GM18870 (cell line): ENCODE data around the gene ATP10A.
A peak's percentile ranks its signal among the peaks of the same experiment; 100 is the strongest.

ENCODE experiments used
- ATAC-seq: cut with Tn5 transposase; IDR thresholded peaks from one replicate; pipeline ENCODE4 v1.9.1; 2021; ENCODE audit warnings: moderate library complexity; ENCODE audit not compliant: unreplicated experiment

The ATP10A gene

DNA sequence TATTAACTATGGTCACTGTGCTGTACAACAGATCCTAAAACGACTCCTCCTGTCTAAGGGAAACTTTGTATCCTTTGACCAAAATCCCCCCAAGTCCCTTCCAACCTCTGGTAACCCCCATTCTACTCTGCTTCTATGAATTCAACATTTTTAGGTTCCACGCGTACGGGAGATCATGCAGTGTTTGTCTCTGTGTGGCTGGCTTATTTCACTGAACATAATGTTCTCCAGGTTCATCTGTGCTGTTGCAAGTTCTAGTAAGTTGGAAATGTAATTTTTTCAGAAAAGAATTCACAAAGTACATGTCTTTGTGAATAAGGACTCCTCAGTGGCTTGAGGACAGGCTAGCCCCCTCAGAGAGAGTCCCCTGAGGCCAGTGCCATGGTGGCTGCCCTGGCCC lies 66.1 kb downstream of the ATP10A start:
- no peak for ATAC-seq

GRCh38 chr15:25796395-25796794 lies 66.7 kb downstream of the ATP10A start:
- no peak for ATAC-seq

DNA sequence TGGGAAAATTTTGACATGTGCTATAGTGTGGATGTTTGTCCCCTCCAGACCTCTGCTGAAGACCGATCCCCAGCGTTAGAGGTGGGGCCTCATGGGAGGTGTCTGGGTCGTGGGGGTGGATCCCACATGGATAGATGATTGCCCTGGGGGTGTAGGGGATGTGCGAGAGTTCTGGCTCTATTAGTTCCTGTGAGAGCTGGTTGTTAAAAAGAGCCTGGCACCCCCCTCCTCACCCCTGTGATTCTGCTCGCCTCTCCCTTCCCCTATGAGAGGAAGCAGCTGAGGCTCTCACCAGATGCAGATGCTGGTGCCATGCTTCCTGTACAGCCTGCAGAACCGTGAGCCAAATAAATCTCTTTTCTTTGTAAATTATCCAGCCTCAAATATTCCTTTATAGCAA lies 67.4 kb downstream of the ATP10A start:
- ATAC-seq: no peak

DNA sequence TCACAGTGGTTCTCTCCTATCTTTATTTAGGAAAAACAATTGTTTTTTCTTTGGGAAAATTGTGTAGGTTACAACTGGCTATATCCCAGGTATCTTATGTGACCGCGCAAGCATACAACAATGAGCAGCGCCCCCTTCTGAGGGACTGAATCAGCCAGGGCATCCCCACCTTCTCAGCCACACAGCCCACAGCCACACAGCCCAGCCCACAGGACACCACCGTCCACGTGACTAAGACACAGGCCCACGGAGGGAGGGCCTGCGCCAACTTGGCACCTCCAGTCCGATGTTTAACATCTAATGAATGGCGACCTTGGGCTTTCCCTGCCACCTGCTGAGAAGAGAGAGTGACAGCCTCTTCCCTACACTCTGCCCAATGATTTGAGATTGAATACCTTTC lies 68.1 kb downstream of the ATP10A start:
- ATAC-seq: no peak

GRCh38 chr15:25793354-25794050 lies 69.6 kb downstream of the ATP10A start:
- ATAC-seq: peak; percentile 92

GRCh38 chr15:25792128-25792527 lies 71.0 kb downstream of the ATP10A start:
- no peak for ATAC-seq

- ATAC-seq: no peak
These were observed 73.0 kb downstream of the ATP10A start for GRCh38 chr15:25790000-25790660.

DNA sequence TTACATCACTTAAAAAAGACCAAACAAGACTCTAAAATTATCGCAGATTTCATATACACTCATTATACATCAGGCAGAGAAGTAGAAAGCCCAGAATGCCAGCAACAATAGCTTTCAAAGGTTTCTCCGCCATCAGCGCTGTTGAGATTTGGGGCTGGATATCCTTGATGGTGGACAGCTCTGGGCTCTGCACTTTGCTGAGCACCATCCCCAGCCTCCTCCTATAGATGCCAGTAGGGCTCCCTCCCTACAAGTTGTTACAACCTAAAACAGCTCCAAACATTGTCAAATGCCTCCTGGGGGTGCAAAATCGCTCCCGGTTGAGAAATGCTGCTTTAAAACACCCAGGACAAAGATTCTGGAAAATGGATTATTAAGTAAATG lies 73.5 kb downstream of the ATP10A start:
- ATAC-seq: no peak

DNA sequence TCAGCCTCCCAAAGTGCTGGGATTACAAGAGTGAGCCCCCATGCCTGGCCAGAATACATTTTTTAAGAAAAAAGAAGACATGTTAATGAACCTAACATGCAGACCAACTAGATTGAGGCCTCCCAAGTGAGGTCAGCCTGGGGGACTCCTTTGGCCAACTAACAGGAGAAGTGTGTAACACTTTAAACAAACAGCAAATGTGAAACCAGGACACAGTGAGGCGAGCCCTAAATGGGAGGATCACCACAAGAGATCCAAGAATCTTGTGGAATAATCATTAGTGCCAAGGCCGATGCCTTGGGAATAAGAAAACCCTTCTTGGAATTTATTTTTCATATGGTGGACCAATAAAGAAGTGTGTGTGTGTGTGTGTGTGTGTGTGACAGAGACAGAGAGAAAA lies 73.9 kb downstream of the ATP10A start:
- ATAC-seq: no peak

DNA sequence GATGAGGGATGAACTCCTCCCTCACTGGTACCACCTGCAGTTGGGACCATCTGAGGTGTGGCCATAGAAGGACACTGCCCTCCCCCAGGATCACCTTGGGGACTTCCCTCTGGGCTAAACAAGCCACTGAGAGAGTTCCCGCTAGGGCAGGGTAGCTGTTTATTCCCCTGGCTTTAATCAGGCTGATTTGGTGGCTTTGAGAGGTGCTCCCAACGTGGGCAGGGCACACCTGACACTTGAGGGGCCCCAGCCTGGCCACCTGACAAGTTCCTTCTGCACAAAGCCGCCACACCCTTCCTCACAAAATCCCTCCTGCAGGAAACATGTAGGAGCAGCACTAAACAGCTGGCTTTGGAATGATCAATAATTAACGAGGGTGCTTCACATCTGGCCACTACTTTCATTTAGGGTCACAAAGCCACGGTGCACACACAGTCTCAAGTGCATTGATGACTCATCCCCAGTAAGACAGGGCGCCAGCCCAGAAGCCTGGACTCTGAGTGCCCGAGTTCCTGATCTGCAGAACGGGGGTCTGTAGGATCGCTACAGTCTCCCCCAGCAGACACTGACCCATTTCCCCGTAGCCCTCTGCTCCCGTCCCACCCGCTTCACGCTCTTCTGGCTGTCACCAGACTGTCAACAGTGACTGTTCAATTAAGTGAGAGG lies 75.1 kb downstream of the ATP10A start:
- ATAC-seq: peak; percentile 57

- ATAC-seq: no peak
These were observed 75.7 kb downstream of the ATP10A start for GRCh38 chr15:25787381-25787780.

GRCh38 chr15:25786040-25786439 lies 77.1 kb downstream of the ATP10A start:
- no peak for ATAC-seq

DNA sequence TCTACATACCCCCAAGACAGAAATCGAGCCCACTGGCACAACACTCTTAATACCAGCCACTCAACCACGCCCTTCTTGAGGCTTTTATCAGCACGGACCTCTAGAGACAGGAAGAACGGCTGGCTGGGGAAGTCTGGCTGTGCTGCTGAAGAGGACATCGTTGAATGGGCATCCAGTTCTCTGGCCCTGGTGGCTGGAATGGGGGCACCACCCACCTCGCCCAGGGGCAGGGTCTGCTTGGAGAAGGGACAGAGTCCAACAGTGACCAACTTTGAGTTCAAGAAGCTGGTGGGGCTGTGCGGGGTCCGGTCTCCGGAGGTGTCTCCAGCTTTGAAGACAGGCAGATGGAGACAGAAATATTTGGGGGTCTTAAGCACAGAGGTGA lies 77.5 kb downstream of the ATP10A start:
- ATAC-seq: no peak

DNA sequence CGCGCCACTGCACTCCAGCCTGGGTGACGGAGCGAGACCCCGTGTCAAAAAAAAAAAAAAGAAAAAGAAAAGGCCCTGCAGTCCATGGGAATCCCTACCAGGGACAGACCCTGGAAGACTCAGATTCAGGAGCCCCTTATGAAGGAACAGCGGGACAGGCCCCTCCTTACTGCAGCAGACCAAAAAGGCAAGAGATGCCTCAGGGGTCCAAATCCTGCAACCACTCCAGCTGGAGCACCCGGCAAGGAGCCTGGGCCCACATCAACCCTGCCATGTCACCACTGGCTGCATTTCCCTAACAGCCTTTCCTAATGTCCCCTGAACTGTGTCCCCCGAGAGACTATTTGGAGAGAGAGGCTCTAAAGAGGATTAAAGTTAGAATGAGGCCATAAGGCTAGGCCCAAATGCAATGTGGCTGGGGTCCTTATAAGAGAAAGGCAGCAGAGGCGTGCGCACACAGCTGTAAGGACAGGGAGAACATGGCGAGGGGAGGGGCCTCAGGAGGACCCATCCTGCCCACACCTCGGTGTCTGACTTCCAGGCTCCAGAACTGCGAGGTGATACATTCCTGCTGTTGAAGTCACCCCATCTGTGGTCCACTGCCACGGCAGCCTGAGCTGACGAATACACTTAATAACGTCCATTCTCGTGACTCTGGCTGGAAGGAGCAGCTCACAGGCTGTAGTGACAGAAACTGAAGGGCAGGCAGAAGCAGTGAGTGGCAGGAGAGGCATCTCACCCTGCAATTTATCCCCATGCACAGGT lies 78.1 kb downstream of the ATP10A start:
- no peak for ATAC-seq

GRCh38 chr15:25783607-25784540 lies 79.3 kb downstream of the ATP10A start:
- no peak for ATAC-seq

DNA sequence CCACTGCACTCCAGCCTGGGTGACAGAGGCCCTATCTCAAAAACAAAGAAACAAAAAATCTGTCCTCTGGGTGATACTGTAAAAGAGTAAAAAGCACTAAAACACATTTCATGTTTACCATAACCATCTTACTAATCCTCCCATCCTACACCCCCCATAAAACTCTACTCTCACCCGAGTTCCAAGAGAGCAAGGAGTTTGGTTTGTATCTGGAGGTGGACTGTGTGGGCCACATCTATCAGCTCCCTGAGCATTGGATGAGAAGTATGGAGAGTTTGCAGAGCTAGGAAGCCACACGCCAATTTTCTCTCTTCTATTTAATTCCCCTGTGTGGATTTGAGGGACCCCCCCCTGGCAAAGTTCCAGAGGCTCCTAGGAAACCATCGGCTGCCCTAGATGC lies 80.0 kb downstream of the ATP10A start:
- ATAC-seq: no peak

GRCh38 chr15:25780479-25781255 lies 82.5 kb downstream of the ATP10A start:
- no peak for ATAC-seq

GRCh38 chr15:25778161-25778560 lies 85.0 kb downstream of the ATP10A start:
- ATAC-seq: no peak

- no peak for ATAC-seq
These were observed 86.1 kb downstream of the ATP10A start for GRCh38 chr15:25777037-25777436.
